NCI-H1105 treated with DMSO at 0.1 percent for 48 hours (cell line): Measurements from ENCODE around the gene SUFU.
A peak's percentile ranks its signal among the peaks of the same experiment; 100 is the strongest.

ENCODE experiments used
- DNase-seq: peaks from one replicate; lab custom pipeline; 2025; lab: John Stamatoyannopoulos, UW

SUFU gene

DNA sequence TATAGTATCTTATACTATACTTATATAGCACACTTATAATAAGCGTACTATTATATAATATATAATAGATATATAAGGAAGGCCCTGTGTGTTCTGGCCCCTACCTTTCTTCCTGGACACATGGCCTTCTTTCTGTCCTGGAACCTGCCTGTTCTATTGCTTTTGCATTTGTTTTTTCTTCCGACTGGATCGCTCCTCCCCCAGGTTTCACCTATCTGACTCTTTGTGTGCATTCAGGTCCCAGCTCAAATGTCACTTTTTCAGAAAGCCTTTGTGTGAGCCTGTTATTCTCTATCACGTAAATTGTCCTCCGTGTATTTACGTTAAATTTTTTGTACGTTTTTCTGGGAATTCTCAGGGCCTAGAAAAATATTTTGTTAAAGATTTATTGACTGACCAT lies 137.6 kb downstream of the SUFU start:
- peak; percentile 49 for DNase-seq

DNA sequence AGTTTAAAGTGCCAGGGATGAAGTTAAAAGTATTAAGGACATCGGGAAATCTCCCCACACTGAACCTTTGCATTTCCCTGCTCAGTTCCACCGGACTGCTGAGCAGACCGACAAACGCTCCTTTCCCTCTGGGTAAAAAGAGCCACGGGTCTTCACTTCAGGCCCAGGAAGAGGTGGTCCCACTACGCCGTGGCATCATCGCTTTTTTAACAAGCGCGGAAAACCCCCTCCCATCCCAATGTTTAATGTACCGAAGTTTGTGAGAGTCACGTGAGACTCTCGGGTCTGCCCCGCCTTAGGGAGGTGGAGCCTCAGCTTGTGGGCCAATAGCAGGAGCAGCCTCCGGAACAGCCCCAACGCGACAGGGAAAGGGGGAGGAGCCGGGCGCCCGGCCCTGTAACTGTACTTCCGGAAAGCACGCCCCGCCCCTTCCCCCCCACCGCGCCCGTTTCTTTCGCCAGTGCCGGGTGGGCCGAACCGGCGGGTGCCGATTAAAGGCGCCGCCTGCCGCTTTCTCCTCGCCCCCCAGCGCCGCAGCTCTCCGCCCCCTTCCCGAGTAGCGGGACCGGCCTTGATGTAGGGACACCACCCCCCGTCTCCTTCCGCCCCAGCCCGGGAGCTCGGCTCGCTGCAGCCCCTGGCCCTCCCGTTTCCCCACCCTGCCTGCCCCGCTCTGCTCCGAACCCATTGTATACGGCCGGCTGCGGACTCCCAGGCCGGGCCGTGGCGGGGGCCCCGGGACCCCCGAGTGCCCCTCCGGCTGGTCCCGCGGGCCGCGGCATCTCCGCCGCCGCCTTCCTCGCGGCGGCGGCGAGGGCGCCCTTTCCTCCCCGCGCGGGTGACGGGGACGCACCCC lies 138.3 kb downstream of the SUFU start:
- DNase-seq = peak; percentile 89

DNA sequence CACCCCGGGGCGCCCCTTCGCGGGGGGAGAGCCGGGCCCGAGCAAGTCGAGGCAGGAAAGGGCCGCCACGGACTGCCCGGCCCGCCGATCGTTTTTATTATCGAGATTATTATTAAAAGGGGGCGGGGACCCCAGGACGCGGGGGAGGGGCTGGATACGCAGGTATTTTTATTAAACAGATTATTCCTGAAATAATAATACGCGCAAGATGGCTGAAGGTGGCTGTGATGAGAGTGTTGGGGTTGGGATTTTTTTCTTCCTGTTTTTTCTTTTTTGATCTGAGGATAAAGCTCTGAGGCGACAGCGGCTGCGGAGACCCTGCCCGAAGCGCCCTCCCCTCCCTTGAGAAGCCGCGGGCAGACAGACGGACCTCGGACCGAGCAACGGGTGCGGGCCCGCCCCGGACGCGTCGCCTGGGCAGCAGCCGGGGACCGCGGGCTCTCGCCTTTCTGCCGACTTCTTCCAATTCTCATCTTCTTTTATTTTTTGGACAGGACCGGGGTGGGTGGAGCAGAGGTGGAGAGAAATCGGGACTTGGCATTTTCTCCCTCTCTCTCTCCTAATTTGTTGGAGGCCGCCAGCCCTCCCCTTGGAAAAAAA lies 139.1 kb downstream of the SUFU start:
- DNase-seq = peak; percentile 52

DNA sequence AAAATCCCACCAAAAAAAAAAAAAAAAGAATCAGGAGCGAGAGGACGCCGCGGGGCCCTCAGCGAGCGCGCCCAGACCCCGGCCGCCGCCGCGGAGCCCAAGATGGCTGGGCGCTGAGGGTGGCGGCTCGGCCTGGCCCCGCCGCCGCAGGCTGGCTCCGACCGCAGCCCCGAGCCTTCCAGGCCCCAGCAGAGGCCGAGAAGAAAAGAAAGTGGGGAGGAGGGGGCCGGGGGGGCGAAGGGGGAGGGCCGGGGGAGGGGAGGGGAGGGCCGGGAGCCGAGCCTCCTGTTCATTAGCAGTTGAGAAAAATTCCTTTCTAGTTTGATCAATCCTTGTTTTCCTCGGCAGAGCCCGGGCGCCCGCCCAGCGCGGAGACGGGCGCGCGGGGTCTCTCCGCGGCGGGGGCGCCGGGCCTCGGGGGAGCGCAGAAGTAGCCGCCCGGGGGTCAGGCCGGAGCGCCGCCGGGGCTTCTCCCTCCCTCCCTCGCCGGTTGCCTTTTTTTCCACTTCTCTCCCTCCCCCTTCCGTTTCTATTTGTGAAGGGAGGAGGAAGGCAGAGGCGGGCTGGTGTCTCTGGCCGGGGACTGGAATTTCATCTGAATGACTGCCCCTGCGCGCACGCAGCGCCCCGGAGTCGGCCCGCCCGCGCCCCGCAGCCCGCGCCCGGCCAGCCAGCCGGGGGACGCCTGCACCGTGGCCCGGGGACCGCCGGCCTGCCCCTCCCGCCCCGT lies 139.7 kb downstream of the SUFU start:
- peak; percentile 47 for DNase-seq

DNA sequence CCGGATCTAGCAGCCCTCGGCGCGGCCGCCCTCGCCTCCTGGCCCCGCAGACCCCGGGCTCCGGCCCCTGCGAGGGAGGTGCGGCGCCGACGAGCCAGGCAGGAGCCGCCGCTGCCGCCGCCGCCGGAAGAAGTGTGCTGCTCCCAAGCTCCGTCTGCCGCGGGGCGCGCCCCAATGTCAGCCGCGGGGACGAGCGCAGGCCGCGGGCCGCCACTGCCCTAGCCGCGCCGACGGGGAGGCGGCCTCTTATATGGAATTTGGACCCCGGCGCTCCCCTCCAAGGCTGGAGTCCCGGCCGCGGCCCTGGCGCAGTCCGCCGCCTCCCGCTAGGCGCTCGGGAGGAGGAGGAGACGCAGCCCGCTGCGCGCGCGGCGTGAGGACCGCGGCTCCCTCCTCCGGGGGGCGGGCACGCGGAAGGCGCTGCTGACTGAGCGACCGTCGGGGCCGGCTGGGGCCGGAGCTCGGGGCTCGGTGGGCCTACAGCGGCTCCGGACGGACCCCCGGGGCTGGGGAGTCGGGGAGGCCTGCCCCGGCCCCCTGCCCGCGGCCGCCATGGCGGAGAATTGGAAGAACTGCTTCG lies 140.4 kb downstream of the SUFU start, which contains the start of gene TRIM8:
TRIM8 (plus strand) TSS at position 414 of the 580 bp plus-strand sequence; CDS start at position 553, 139 bp downstream.
- DNase-seq = peak; percentile 24

DNA sequence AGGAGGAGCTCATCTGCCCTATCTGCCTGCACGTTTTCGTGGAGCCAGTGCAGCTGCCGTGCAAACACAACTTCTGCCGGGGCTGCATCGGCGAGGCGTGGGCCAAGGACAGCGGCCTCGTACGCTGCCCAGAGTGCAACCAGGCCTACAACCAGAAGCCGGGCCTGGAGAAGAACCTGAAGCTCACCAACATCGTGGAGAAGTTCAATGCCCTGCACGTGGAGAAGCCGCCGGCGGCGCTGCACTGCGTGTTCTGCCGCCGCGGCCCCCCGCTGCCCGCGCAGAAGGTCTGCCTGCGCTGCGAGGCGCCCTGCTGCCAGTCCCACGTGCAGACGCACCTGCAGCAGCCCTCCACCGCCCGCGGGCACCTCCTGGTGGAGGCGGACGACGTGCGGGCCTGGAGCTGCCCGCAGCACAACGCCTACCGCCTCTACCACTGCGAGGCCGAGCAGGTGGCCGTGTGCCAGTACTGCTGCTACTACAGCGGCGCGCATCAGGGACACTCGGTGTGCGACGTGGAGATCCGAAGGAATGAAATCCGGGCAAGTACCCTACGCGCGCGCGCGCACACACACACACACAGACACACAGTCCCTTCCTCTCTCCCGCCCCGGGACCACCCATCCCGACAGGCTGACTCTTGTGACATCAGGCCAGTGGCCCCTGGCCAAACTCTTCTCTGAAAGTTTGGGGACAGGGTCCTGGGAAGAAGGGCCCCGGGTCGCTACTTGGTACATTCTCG lies 141.0 kb downstream of the SUFU start:
- peak; percentile 65 for DNase-seq

DNA sequence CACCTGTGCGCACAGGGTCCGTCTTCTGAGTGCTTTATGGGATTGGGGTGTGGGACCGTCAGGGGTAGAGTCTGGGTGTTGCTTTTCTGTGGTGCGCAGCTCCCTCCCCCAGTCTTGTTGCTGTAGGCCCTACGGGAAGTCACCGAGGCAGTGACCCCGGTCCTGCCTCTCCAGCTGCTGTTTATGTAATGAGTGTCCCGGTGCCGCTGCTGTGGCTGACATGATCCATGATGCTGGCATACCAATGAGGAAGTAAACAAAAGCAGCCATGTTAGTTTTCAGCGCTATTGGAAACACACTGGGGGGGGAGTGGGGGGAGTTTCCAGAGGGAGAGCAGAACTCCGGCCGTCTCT lies 141.6 kb downstream of the SUFU start:
- peak; percentile 12 for DNase-seq

DNA sequence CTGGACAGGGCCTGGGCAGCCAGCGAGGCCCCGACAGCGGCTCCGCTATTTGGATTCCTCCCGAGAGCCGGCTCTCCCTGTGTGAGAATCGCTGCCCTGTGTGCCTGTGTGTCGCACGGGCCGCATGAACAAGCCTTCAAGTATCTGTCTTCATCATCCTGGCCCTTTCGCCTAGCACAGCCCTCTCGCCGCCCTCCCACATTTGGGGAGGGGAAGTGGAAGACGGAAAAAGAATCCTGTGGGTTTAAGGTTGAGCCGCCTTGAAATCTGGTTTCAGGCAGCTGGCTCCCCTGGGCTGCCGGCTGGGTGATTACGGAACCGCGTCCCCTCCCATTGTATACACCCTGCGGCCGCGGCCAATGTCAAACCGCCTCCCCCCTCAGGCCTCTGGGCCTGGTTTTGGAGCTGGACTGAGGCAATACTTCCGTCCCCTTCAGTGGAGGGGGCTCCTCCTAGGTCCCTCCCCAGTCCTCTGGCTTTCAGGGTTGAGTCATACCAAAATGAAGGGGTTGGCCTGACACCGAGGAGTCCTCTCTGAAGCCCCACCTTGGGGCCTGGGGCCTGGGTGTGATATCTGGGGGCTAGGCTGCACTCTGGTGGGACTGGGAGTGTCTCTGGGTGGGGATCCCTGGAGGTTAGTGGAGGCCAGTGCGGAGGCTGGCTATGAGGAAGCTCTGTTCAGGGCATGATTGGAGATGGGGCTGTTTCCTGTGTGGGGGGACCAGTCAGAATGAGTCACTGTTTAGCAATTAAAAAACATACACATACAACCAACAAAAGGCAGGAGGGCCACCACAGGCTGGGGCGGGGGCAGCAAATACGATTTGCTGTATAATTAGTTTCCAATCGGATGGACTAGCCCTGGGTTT lies 142.2 kb downstream of the SUFU start:
- DNase-seq = no peak

DNA sequence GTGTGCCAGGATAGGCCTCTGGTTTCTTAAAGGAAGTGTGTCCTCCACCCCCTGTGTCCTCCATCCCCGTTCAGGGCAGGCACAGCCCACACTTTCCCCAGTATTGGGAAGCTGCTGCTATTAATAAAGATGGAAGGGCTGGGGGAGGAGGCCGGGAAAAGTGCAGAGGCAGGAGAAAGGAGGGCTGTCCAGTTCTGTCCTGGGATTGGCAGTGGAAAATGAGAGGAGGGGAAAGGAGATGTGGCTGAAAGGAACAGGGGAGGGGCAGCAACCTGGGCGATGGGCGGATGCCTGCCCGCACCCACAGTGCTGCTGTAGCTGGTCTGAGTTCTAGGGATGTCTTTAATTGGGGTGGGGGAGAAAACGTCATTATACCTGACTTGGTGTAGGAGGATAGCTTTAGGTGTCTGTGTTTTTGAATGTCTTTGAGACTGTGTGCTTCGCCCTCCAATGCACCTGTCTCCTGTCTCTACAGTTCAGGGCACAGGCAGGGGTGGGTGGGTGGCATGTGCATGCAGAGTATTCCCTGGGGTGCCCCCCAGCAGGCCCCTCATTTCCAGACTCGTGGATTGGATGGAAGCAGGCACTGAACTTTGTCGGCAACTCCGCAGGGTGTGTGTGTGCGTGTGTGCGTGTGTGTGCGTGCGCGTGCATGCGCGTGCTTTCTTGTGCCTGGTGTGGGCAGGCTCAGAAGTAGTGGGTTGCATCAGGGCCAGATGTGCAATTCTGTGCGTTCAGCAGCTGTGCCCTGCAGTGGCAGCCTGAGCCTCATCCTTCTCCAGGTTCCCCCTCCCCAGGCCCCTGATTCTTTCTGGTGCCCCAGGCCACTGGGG lies 143.1 kb downstream of the SUFU start:
- DNase-seq = no peak

DNA sequence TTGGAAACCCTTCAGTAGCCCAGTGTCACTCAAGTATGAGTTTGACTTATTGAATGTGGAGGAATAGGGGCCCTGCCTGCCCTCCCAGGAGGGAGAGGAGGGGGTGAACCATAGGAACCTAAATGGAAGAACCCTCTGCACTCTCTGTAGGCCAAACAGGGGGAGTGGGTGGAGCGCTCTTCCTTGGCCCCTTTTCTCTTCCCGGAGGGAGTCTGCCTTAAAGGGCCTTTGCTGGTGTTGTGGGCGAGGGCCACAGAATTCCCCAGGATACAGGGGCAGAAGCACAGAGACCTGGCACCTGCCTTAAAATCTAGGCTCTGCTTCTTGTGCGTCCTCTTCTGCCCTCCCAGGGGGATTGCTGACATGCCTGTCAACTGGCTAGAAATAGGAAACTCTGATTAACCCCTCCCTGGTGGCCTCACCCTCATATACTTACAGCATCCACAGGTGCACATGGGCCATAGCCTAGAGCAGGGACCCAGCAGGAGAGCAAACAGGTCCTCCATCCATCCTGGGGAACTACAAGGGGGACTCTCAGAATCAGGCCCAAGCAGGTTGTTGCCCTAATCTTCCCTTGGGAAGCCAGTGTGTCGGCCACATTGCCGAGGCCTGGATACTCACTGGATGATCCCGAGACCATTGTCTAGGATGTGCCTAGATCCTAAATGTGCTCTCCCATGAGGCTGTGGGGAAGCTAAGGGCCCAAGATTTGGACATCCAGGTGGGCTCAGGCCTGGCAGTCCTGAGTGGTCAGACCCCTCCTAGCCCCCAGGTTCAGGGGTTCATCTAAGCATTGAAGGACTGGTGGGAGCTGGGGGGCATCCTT lies 143.9 kb downstream of the SUFU start:
- DNase-seq = no peak

DNA sequence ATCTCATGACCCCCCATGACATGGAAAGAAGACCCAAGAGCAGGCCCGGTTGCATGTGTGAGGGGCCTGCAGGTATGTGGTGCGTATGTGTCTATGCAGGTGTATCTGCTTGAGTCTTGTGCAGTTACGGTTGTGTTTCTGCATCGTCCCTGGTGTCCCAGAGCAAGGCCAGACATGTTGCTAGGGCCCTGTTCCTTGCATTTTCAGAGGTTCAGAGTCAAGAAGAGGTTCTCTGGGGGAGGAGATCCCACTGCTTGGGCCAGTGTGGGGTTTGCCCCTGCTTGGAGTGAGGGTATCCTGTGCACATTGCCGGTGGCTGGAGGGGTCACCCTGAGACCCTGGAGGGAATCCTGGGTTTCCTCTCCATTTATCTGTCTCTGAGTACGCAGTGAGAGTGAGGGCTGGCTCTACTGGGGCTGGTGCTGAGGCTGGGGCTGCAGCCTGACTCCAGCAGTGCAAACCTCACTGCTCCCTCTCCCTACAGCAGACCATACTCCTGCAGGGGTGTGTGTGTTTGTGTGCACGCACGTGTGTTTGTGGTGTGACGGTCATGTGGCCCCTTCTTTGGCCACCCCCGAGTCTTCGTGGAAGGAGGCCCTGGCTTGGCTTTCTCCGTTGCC lies 144.6 kb downstream of the SUFU start:
- DNase-seq = no peak

DNA sequence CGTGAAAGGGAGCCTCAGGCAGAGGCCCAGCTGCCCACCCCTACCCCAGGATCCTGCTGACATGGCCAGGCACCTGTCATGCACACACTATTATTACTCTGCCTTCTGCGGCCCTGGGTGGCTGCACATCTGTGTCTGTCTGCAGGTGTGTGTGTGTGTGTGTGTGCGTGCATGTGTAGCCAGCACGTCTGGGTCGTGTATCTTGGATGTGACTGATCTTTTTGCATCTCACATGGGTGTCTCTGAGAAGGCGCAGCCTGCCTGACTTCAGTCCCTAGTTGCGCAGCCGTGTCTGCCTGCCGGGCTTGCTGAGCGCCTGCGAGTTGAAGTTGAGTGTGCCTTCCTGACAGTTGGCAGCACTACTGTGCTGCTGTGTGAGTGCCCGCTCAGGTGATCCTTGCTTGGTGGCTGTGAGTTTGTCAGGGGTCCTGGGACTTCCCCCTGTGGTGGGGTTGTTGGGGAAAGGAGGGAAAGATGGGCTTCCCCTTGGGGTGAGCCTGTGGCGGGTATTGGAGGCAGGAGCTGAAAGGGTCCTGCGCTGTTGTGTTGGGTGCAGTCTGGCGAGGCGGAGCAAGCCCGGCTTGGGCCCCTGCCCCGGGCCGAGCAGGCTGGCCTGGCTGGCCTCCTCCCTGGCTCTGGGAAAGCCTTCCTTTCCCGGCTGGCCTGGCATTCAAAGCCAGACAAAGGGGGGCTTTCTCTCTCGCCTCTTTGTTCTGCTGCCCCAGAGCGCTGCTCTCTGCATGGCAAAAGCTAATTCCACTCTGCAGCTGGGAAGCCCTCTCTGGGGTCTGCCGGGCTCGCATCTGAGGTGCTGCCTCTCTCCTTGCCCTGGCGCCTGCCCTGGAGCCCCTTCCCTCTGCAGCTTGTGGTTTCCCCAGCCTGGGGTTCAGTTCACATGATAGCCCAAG lies 145.4 kb downstream of the SUFU start:
- DNase-seq = no peak

DNA sequence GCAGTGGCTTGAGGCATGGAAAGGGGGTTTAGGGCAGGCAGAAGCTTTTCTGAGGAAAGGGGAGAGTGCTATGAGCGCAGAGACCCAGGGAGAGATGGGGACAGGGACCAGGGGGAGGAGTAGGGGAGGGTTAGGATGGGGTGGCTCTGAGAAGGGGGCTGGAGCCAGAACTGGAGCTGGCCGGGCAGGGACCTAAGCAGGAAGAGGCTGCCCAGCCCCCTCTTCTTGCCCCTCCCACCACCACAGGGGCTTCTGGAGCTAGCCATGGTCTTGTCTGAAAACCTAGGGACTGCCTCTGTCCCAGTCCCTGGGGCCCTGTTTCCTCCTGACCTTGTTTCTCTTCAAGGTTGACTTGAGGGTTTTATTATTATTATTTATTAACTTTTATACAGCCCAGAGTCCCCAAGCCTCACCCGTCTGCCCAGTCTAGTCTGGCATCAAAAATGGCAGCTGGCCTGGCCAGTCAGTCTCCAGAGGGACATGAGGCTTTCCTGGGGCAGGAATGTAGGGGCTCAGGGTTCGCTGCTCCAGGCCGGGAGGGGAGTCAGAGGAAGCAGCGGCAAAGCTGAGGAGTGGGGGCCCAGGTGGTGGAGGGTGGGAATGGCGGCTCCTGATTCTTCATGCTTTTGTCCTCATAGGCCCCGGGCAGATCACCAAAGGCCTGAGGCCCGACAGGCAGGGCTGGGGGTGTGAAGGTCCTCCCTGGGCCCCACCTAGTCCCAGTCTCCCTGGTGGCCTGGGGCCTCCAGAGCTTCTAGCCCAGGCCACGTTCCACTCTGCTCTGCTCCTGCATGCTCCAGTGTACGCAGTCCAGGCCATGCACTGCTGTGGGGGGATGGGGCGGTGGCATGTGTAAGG lies 146.3 kb downstream of the SUFU start:
- no peak for DNase-seq

DNA sequence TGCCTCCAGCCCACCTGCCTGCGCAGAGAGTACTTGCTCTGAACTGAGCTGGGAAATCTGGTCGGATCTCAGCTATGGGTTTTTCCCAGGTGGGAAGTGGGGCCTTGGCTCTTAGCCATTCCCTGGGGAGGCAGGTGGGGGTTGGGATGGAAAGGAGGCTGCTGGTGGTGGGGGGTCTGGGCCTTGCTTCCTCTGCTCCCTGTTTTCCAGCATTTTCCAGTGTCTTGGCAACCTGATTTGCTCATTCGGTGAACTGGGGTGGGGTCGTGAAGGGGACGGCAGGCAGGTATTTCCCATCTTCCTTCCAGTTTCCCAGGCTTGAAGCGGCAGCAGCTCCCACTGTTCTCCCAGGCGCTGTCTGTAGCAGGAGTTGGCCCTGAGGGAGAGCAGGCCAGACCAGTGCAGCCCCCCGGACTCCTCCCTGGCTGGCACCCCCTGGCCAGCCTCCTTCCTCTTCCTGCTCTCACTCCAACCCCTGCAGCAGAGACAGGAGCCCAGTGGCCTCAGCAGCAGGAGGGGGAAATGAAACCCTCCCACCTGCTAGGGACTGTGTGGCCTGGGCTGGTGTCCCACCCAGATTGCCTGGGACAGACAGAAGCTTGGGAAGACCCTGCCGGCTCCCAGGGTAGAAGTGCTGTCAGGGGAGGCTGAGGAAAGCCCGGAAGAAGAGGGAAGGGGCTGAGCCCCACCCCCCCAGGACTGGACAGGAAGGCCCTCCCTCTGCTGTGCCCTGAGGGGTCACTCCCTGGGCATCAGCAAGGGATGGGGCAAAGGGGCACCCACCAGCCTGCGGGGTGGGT lies 147.1 kb downstream of the SUFU start:
- DNase-seq = no peak

DNA sequence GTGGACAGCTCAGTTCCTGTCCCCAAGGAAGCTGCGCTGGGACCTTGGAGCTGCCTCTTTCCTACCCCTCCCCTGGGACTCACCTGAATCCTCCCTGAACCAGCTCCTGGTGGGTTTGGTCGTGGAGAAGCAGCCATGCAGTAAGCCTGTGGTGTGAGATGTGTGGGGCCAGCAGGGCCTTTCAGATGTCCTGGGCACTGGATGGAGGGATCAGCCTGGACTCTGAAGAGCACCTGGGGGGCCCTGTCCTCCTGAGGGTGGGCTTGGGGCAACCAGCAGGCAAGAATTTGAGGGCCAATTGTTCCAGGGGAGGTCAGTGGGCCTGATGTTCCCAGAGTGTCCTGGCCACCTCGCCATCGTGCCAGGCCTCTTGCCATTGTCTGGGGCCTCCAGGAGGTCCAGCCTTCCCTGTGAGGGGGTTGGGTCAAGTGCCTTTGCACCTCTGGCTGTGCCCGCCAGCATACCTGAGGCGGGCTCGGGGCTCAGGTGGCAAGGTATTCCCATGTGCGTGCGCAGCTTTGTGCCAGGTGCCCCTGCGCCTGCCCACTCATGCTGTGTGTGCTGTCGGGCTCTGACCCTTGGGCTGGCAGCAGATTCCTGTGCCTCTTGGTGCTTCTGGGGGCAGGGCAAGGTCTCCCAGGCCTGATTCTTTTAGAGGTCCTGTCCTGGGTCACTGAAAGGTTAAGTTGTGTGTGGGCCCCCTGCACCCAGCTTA lies 147.8 kb downstream of the SUFU start:
- DNase-seq = no peak
